GM18867 (cell line): ENCODE data around the gene ALG5.

Experiments
- ATAC-seq: cut with Tn5 transposase; IDR thresholded peaks from one replicate; pipeline ENCODE4 v1.9.1; 2021; ENCODE audit warnings: mild to moderate bottlenecking, moderate library complexity; ENCODE audit not compliant: unreplicated experiment

The ALG5 gene

GRCh38 chr13:36915896-36916640, 83.1 kb downstream of the ALG5 start:
- ATAC-seq, result no peak

- ATAC-seq, result no peak
Measured at GRCh38 chr13:36915106-36915505, 84.0 kb downstream of the ALG5 start.

GRCh38 chr13:36914648-36915047, 84.5 kb downstream of the ALG5 start:
- no peak for ATAC-seq

GRCh38 chr13:36913463-36913862, 85.7 kb downstream of the ALG5 start:
- ATAC-seq, result no peak

GRCh38 chr13:36912973-36913372, 86.2 kb downstream of the ALG5 start:
- no peak for ATAC-seq

- ATAC-seq, result no peak
Measured at GRCh38 chr13:36912369-36912768, 86.8 kb downstream of the ALG5 start.

GRCh38 chr13:36910545-36910944, 88.6 kb downstream of the ALG5 start:
- no peak for ATAC-seq

GRCh38 chr13:36907821-36908220, 91.3 kb downstream of the ALG5 start:
- ATAC-seq, result no peak

GRCh38 chr13:36907266-36907665, 91.9 kb downstream of the ALG5 start:
- ATAC-seq, result no peak

- no peak for ATAC-seq
Measured at GRCh38 chr13:36905944-36906343, 93.2 kb downstream of the ALG5 start.

- ATAC-seq, result no peak
Measured at GRCh38 chr13:36903925-36904595, 95.1 kb downstream of the ALG5 start.
